Ectodermal cell (in vitro differentiated cells): ENCODE measurements around the gene CCNG2.

Experiments used
- H3K27ac ChIP-seq: 2 replicates; pipeline ENCODE4 v1.7.0; 2013; ENCODE audit warnings: mild to moderate bottlenecking, low read depth, low read length; ENCODE audit not compliant: insufficient read depth, poor library complexity, severe bottlenecking
- H3K27me3 ChIP-seq: 2 replicates; pipeline ENCODE4 v1.7.0; 2013; ENCODE audit warnings: mild to moderate bottlenecking, low read length; ENCODE audit not compliant: insufficient read depth, control insufficient read depth, poor library complexity, severe bottlenecking
- H3K36me3 ChIP-seq: one replicate; pipeline ENCODE4 v1.7.0; 2013; ENCODE audit warnings: low read length; ENCODE audit not compliant: control insufficient read depth, insufficient read depth
- H3K4me1 ChIP-seq: one replicate; pipeline ENCODE4 v1.7.0; 2013; ENCODE audit warnings: low read length; ENCODE audit not compliant: control insufficient read depth, insufficient read depth
- H3K4me3 ChIP-seq: 2 replicates; pipeline ENCODE4 v1.7.0; 2013; ENCODE audit warnings: low read depth, low read length, control low read depth; ENCODE audit not compliant: insufficient read depth
- H3K9me3 ChIP-seq: 2 replicates; pipeline ENCODE4 v1.7.0; 2013; ENCODE audit warnings: mild to moderate bottlenecking, low read length, moderate library complexity; ENCODE audit not compliant: control insufficient read depth
- WGBS, 2 experiments: methylation state at CpG; one replicate each; pipeline ENCODE4 v1.1.7; 2013; ENCODE audit warnings: missing lambda C conversion rate in 2 of 2; 5-methylcytosine and 5-hydroxymethylcytosine counted together

The CCNG2 gene

DNA sequence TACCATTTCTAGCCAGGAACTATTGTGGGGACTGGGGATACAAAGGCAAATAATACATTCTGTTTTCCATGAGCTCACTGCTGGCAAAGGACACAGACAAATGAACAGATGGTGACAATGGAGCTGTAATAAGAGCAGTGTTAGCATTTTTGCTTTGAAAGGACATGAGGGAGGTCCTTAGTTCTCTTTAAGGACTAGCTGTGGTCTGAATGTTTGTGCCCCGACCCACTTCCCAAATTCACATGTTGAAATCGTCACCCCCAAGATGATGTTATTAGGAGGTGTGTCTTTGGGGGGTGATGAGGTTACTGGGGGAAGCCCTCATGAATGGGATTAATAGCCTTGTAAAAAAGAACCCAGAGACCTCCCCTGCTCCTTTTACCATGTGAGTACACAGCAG, 30.3 kb downstream of the CCNG2 start:
- Histone ChIP-seq H3K27me3 (no peaks in the 10 kb centered on the region), H3K4me3 (no peak overlapping the region), H3K36me3 (no peaks in the 10 kb centered on the region), H3K9me3 (no peaks in the 10 kb centered on the region), H3K4me1 (peaks cover 16% of the 10 kb centered on the region), H3K27ac (no peak overlapping the region)
- 93 to 95% methylated on average over 2 of the region's 2 CpGs for WGBS, 2 experiments

GRCh38 chr4:77188498-77189220, 31.7 kb downstream of the CCNG2 start:
- H3K4me3 ChIP-seq: no peak overlapping the region
- H3K27me3 ChIP-seq: no peaks in the 10 kb centered on the region
- no peaks in the 10 kb centered on the region for H3K9me3 ChIP-seq
- H3K27ac ChIP-seq: no peak overlapping the region
- H3K4me1 ChIP-seq: peaks cover 16% of the 10 kb centered on the region
- WGBS, 2 experiments: 81 to 83% methylated on average over 8 to 9 of the region's 9 CpGs
- H3K36me3 ChIP-seq: no peaks in the 10 kb centered on the region

DNA sequence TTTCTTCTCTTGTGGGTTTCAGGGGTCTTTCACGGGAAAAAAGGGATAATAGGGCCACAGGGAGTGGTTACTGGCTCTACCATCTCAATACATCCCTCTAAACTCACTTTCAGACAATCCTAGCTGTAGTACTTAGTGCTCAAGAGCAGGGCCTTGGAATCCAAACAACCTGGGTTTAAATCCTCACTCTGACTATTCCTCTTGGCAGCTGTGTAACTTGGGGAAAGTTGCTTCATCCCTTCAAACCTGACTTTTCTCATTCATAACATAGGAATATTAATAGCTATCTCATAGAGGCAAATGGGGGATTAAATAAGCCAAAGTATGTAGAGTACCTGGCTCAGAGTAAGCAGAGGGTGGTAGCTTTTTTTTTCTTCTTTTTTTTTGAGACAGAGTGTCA, 32.4 kb downstream of the CCNG2 start:
- 67 to 88% methylated on average over 1 of the region's 1 CpG for WGBS, 2 experiments

GRCh38 chr4:77190053-77190452, 33.0 kb downstream of the CCNG2 start:
- Histone ChIP-seq H3K27ac (no peak overlapping the region), H3K4me3 (no peak overlapping the region), H3K9me3 (no peaks in the 10 kb centered on the region), H3K27me3 (no peaks in the 10 kb centered on the region), H3K4me1 (peaks cover 16% of the 10 kb centered on the region), H3K36me3 (no peaks in the 10 kb centered on the region)
- WGBS, 2 experiments: 97 to 100% methylated on average over 1 of the region's 1 CpG

More for the DNA sequence above, 32.4 kb downstream of the CCNG2 start:
- no peaks in the 10 kb centered on the region for H3K27me3 ChIP-seq
- peaks cover 16% of the 10 kb centered on the region for H3K4me1 ChIP-seq
- H3K27ac ChIP-seq: no peak overlapping the region
- H3K9me3 ChIP-seq: no peaks in the 10 kb centered on the region
- no peak overlapping the region for H3K4me3 ChIP-seq
- no peaks in the 10 kb centered on the region for H3K36me3 ChIP-seq

- Histone ChIP-seq H3K9me3 (no peaks in the 10 kb centered on the region), H3K4me1 (peaks cover 10% of the 10 kb centered on the region), H3K36me3 (no peaks in the 10 kb centered on the region), H3K4me3 (no peak overlapping the region), H3K27me3 (no peaks in the 10 kb centered on the region), H3K27ac (no peak overlapping the region)
- 95 to 96% methylated on average over 8 of the region's 8 CpGs for WGBS, 2 experiments
Observed at GRCh38 chr4:77193046-77193445, 36.0 kb downstream of the CCNG2 start.

- peaks cover 6% of the 10 kb centered on the region for H3K4me1 ChIP-seq
- H3K27me3 ChIP-seq: no peaks in the 10 kb centered on the region
- WGBS, 2 experiments: 71 to 76% methylated on average over 17 of the region's 17 CpGs
- H3K4me3 ChIP-seq: no peak overlapping the region
- H3K27ac ChIP-seq: no peak overlapping the region
- H3K36me3 ChIP-seq: no peaks in the 10 kb centered on the region
- no peaks in the 10 kb centered on the region for H3K9me3 ChIP-seq
Observed at GRCh38 chr4:77193511-77194102, 36.6 kb downstream of the CCNG2 start.

- WGBS, 2 experiments: 91 to 95% methylated on average over 5 of the region's 5 CpGs
- Histone ChIP-seq H3K4me1 (peaks cover under 1% of the 10 kb centered on the region), H3K4me3 (no peak overlapping the region), H3K36me3 (no peaks in the 10 kb centered on the region), H3K9me3 (no peaks in the 10 kb centered on the region), H3K27ac (no peak overlapping the region), H3K27me3 (no peaks in the 10 kb centered on the region)
Observed at GRCh38 chr4:77194366-77194765, 37.4 kb downstream of the CCNG2 start.

GRCh38 chr4:77194989-77195388, 38.0 kb downstream of the CCNG2 start:
- 93 to 100% methylated on average over 1 of the region's 1 CpG for WGBS, 2 experiments
- Histone ChIP-seq H3K36me3 (no peaks in the 10 kb centered on the region), H3K27me3 (no peaks in the 10 kb centered on the region), H3K4me1 (no peaks in the 10 kb centered on the region), H3K9me3 (no peaks in the 10 kb centered on the region), H3K27ac (no peak overlapping the region), H3K4me3 (no peak overlapping the region)

- H3K4me1 ChIP-seq: no peaks in the 10 kb centered on the region
- H3K36me3 ChIP-seq: no peaks in the 10 kb centered on the region
- H3K9me3 ChIP-seq: no peaks in the 10 kb centered on the region
- H3K4me3 ChIP-seq: no peak overlapping the region
- H3K27me3 ChIP-seq: no peaks in the 10 kb centered on the region
- no peak overlapping the region for H3K27ac ChIP-seq
- WGBS, 2 experiments: 89 to 92% methylated on average over 4 of the region's 4 CpGs
Observed at GRCh38 chr4:77196866-77197265, 39.9 kb downstream of the CCNG2 start.

DNA sequence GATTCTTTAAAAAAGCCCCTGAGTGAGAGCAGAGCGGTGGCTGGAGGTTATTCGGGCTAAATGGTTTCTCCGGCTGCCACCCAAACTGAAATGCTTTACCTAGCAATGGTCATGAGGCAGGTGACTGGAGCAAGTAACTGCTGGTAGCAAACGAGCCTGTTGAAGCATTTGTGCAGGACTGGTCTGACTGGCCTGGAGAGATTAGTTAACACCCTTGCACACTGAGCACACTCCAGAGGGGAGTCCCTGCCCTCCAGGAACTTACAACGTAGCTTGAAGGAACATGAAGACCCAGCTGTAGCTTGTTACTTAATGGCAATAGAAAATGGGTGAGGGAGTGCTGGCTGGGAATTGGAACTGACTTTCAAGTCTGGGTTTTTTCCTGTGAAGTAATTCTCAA, 40.4 kb downstream of the CCNG2 start:
- 91% methylated on average over 5 of the region's 5 CpGs for WGBS, 2 experiments
- Histone ChIP-seq H3K36me3 (no peaks in the 10 kb centered on the region), H3K4me1 (no peaks in the 10 kb centered on the region), H3K27ac (no peak overlapping the region), H3K4me3 (no peak overlapping the region), H3K27me3 (no peaks in the 10 kb centered on the region), H3K9me3 (no peaks in the 10 kb centered on the region)
